Testis (tissue), 3 donors: ENCODE measurements around the gene DEDD. TPM values are rescaled to one million over a fixed set of nuclear protein-coding genes. Genes with fewer than 3 reads are reported as not detected.
A peak's percentile ranks its signal among the peaks of the same experiment; 100 is the strongest.

Source experiments
- DNase-seq: peaks from one replicate; pipeline ENCODE4 v3.0.0-alpha.2; 2019
- H3K27ac ChIP-seq, 2 donors: fragments of 200-600 bp; sonication (generic); one replicate each; pipeline ENCODE4 v1.5.1; 2019
- H3K27me3 ChIP-seq: fragments of 200-600 bp; sonication (generic); one replicate; pipeline ENCODE4 v1.5.1; 2019
- H3K36me3 ChIP-seq: fragments of 200-600 bp; sonication (generic); one replicate; pipeline ENCODE4 v1.5.1; 2017; ENCODE audit warnings: low read depth; ENCODE audit errors: missing control alignments
- H3K4me1 ChIP-seq: fragments of 200-600 bp; sonication (generic); one replicate; pipeline ENCODE4 v1.5.1; 2019
- H3K4me3 ChIP-seq, 2 donors: fragments of 200-600 bp; sonication (generic); one replicate each; pipeline ENCODE4 v1.5.1; 2017 to 2019
- H3K9me3 ChIP-seq: fragments of 200-600 bp; sonication (generic); one replicate; pipeline ENCODE4 v1.5.1; 2017
- CTCF ChIP-seq, 3 experiments: fragments of 450-650 bp in 2 of 3; fragments of 200-600 bp in 1 of 3; sonication (generic) in 1 of 3; IDR thresholded peaks; one replicate each; pipeline ENCODE4 v1.5.1; 2016 to 2019; ENCODE audit warnings: antibody characterized with exemption in 3 of 3, mild to moderate bottlenecking in 2 of 3, moderate library complexity in 1 of 3
- POLR2A ChIP-seq: fragments of 450-650 bp; IDR thresholded peaks from one replicate; pipeline ENCODE4 v1.6.1; 2017; ENCODE audit warnings: antibody characterized with exemption, mild to moderate bottlenecking, moderate library complexity
- WGBS, 2 donors: methylation state at CpG; one replicate each; pipeline ENCODE4 v1.1.5; 2018; 5-methylcytosine and 5-hydroxymethylcytosine counted together
- intact Hi-C: fragments of 100-400 bp; cut with DNase I; formaldehyde crosslinking; loops from one replicate; pipeline ENCODE4 v1.15.1; 2023; ENCODE audit warnings: low total_unique reads
- polyA plus RNA-seq: library from polyadenylated mRNA; stranded (reverse); fragments of 350-450 nt; fragmentation: Illumina TruSeq; extraction: RNeasy Lipid Tissue Mini Kit (QIAGEN cat#74804); gene quantifications from one replicate; pipeline ENCODE4 v1.2.3, GENCODE V29; 2014; ENCODE audit warnings: low read depth, low replicate concordance; ENCODE audit not compliant: insufficient read depth
- total RNA-seq, 2 donors: library from RNA; depleted of rRNA; stranded (reverse); fragments of >200 nt; gene quantifications; one replicate each; pipeline ENCODE4 v1.2.3, GENCODE V29; 2016

Gene DEDD
- total and polyA plus RNA-seq, 3 donors from 2014 or later: 53.8 to 92.7 (median 54.0) TPM

DNA sequence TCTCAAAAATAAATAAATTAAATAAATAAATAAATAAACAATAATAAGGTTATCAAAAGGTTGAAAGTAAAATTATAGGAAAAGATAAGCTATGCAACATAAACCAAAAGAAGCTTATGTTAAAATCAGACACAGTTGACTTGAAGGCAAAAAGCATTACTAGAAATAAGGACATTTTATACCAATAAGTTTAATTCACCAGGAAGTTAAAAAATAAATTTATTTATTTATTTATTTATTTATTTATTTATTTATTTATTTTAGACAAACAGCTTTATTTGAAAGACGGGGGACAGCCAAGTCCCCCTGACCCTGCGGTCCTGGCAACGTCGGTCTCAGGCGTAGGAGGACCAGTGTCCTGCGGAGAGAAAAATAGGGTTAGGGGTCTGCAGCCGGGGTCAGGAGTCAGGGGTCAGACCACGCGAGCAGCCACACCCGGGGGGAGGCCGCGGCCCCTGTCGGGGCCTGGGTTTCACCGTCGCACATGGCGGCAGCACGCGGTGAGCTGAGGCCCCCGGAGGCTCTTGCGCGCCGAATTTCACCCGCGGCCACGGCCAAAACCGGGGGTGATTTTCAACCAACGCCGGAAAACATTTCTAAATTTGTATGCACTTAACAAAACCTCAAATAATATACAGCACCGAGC, 8.4 kb upstream of the DEDD start:
- Histone ChIP-seq H3K36me3 (no peaks in the 10 kb centered on the region), H3K4me3 (no peak overlapping the region), H3K27ac (no peak overlapping the region), H3K27me3 (no peaks in the 10 kb centered on the region), H3K4me1 (peaks cover 10% of the 10 kb centered on the region), H3K9me3 (no peaks in the 10 kb centered on the region)
- no peak for DNase-seq
- TF ChIP-seq CTCF (IDR thresholded peaks at IDR 0.05) (no peak), POLR2A (no peak)
- 73 to 76% methylated on average over 29 of the region's 29 CpGs for WGBS, 2 donors
- intact Hi-C loops: no loop called here

GRCh38 chr1:161139766-161140165, 7.3 kb upstream of the DEDD start:
- H3K4me1 ChIP-seq: peaks cover 10% of the 10 kb centered on the region
- no peak overlapping the region for H3K27ac ChIP-seq
- TF ChIP-seq CTCF (IDR thresholded peaks at IDR 0.05) (peak; percentile 20 to 41 (median 30)), POLR2A (no peak)
- H3K27me3 ChIP-seq: no peaks in the 10 kb centered on the region
- intact Hi-C loops: no loop called here
- H3K9me3 ChIP-seq: no peaks in the 10 kb centered on the region
- WGBS, 2 donors: 40 to 42% methylated on average over 1 of the region's 1 CpG
- no peaks in the 10 kb centered on the region for H3K36me3 ChIP-seq
- DNase-seq: peak; percentile 65
- H3K4me3 ChIP-seq: no peak overlapping the region

- intact Hi-C loops: no loop called here
- WGBS, 2 donors: 61 to 72% methylated on average over 1 of the region's 1 CpG
- peak overlapping the region in 1 of 2 donors; percentile 28 for H3K27ac ChIP-seq
Measured at GRCh38 chr1:161138431-161138830, 6.0 kb upstream of the DEDD start.

DNA sequence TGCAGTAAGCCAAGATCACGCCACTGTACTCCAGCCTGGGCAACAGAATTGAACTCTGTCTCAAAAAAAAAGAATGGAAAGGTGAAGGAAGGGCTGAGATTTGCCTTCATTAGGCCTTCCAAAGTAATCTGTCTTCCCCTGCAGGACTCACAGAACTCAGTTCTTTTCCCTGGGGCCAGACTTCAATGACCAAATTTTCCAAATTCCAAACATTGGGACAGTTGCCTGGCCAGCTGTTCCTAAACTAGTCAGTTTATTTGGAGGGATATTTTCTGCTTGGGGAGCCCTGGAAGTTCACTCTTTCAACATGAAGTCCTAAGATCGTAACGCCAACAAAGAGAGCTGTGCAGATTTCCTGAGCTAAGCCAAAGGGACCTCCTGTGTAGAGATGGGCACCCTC, 5.4 kb upstream of the DEDD start:
- no peaks in the 10 kb centered on the region for H3K27me3 ChIP-seq

More at GRCh38 chr1:161138431-161138830, 6.0 kb upstream of the DEDD start:
- Histone ChIP-seq H3K27me3 (no peaks in the 10 kb centered on the region), H3K9me3 (no peaks in the 10 kb centered on the region), H3K4me3 (no peak overlapping the region), H3K4me1 (peaks cover 20% of the 10 kb centered on the region), H3K36me3 (no peaks in the 10 kb centered on the region)
- DNase-seq: no peak
- TF ChIP-seq CTCF (IDR thresholded peaks at IDR 0.05): no peak
- TF ChIP-seq POLR2A: no peak

More for the DNA sequence above, 5.4 kb upstream of the DEDD start:
- 57 to 65% methylated on average over 3 of the region's 3 CpGs for WGBS, 2 donors
- H3K36me3 ChIP-seq: no peaks in the 10 kb centered on the region
- DNase-seq: no peak
- H3K27ac ChIP-seq: peak overlapping the region in 1 of 2 donors; percentile 28
- no peak for TF ChIP-seq POLR2A
- TF ChIP-seq CTCF (IDR thresholded peaks at IDR 0.05): no peak
- no peaks in the 10 kb centered on the region for H3K9me3 ChIP-seq
- no peak overlapping the region for H3K4me3 ChIP-seq
- H3K4me1 ChIP-seq: peaks cover 20% of the 10 kb centered on the region
- intact Hi-C loops: no loop called here
